Calu3 (cell line): Measurements from ENCODE around the gene DYNC2LI1. TPM values are rescaled to one million over a fixed set of nuclear protein-coding genes. Genes with fewer than 3 reads are reported as not detected.

Experiments
- BruUV-seq: library from RNA; stranded (reverse); fragments of 400-500 nt; replicated peaks from 2 replicates; lab custom pipeline; 2021; lab: Mats Ljungman, UMichigan
- CTCF ChIA-PET: fragments of 300-600 bp; sonication (Branson Sonifier 250); formaldehyde crosslinking; loops from one replicate; lab custom pipeline; 2022; ENCODE audit warnings: antibody characterized with exemption; lab: Charles Lee
- DNase-seq: peaks from one replicate; pipeline ENCODE4 v3.0.0; 2022
- H3K27ac Mint-ChIP-seq: one replicate; pipeline ENCODE4 v1.8.0; 2022; ENCODE audit warnings: mixed read lengths; ENCODE audit not compliant: unreplicated experiment
- H3K27me3 Mint-ChIP-seq: one replicate; pipeline ENCODE4 v1.8.0; 2022; ENCODE audit warnings: mixed read lengths; ENCODE audit not compliant: unreplicated experiment
- H3K36me3 Mint-ChIP-seq: one replicate; pipeline ENCODE4 v1.8.0; 2022; ENCODE audit warnings: mild to moderate bottlenecking, moderate library complexity, mixed read lengths; ENCODE audit not compliant: insufficient read depth, unreplicated experiment
- H3K4me1 Mint-ChIP-seq: one replicate; pipeline ENCODE4 v1.8.0; 2022; ENCODE audit warnings: mild to moderate bottlenecking, low read depth, mixed read lengths; ENCODE audit not compliant: unreplicated experiment
- H3K4me3 Mint-ChIP-seq: one replicate; pipeline ENCODE4 v1.8.0; 2022; ENCODE audit warnings: mild to moderate bottlenecking, low read depth, moderate library complexity, mixed read lengths; ENCODE audit not compliant: unreplicated experiment
- H3K9me3 Mint-ChIP-seq: one replicate; pipeline ENCODE4 v1.8.0; 2022; ENCODE audit warnings: low read depth, mixed read lengths; ENCODE audit not compliant: unreplicated experiment
- intact Hi-C: fragments of 100-400 bp; cut with micrococcal nuclease; formaldehyde crosslinking; loops from one replicate; pipeline ENCODE4 v1.10.0; 2022; ENCODE audit not compliant: unreplicated experiment
- total RNA-seq: library from RNA; stranded (reverse); gene quantifications from 2 replicates; pipeline ENCODE4 v1.2.3, GENCODE V29; 2022
- TF ChIP-seq, protein P1 (sequence below): fragments of 200-600 bp; IDR thresholded peaks from one replicate; pipeline ENCODE4 v1.8.0; 2022; ENCODE audit warnings: antibody characterized with exemption; ENCODE audit not compliant: unreplicated experiment

Gene DYNC2LI1
- total RNA-seq, 1 experiment from 2014 or later = 20.0 TPM

DNA sequence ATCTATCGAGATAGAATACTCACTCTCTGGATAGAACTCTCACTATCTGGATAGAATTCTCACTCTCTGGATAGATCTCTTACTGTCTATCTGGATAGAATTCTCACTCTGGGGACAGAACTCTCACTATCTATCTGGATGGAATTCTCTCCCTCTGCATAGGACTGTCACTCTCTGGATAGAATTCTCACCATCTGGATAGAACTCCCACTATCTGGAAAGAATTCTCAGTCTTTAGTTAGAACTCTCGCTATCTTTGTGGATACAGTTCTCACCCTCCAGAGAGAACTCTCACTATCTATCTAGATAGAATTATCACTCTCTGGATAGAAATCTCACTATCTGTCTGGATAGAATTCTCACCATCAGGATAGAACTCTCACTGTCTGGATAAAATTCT is 81.5 kb downstream of the DYNC2LI1 start:
- no peak overlapping the region for H3K27ac Mint-ChIP-seq
- no peak for DNase-seq
- no peaks in the 10 kb centered on the region for H3K9me3 Mint-ChIP-seq
- BruUV-seq = no TSS peak
- no peak overlapping the region for H3K4me3 Mint-ChIP-seq
- H3K27me3 Mint-ChIP-seq = peaks cover 79% of the 10 kb centered on the region
- TF ChIP-seq, protein P1, sequence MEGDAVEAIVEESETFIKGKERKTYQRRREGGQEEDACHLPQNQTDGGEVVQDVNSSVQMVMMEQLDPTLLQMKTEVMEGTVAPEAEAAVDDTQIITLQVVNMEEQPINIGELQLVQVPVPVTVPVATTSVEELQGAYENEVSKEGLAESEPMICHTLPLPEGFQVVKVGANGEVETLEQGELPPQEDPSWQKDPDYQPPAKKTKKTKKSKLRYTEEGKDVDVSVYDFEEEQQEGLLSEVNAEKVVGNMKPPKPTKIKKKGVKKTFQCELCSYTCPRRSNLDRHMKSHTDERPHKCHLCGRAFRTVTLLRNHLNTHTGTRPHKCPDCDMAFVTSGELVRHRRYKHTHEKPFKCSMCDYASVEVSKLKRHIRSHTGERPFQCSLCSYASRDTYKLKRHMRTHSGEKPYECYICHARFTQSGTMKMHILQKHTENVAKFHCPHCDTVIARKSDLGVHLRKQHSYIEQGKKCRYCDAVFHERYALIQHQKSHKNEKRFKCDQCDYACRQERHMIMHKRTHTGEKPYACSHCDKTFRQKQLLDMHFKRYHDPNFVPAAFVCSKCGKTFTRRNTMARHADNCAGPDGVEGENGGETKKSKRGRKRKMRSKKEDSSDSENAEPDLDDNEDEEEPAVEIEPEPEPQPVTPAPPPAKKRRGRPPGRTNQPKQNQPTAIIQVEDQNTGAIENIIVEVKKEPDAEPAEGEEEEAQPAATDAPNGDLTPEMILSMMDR = no peak
- no peaks in the 10 kb centered on the region for H3K36me3 Mint-ChIP-seq
- CTCF ChIA-PET = interaction anchor here (0.6 kb wide), 1 partner anchor 135 kb away, joined by 7 read pairs; no protein-coding TSS in a partner anchor
- no peaks in the 10 kb centered on the region for H3K4me1 Mint-ChIP-seq
- intact Hi-C loops = no loop called here

Other genes with a start within 250 kb of the DYNC2LI1 start
- 35.5 and 39.9 TPM in 2 replicates for gene THADA, start 178.0 kb upstream of the DYNC2LI1 start, total RNA-seq
- gene PLEKHH2, start 136.8 kb upstream of the DYNC2LI1 start, total RNA-seq = 20.7 and 21.2 TPM in 2 replicates
- gene C1GALT1C1L, start 97.6 kb upstream of the DYNC2LI1 start, total RNA-seq = 1.3 and 1.5 TPM in 2 replicates
- 0.66 and 1.0 TPM in 2 replicates for gene ABCG5, start 64.8 kb downstream of the DYNC2LI1 start, total RNA-seq
- 1.4 and 1.6 TPM in 2 replicates for gene ABCG8, start 64.9 kb downstream of the DYNC2LI1 start, total RNA-seq
- gene LRPPRC, start 221.9 kb downstream of the DYNC2LI1 start, total RNA-seq = 120 and 135 TPM in 2 replicates